Kidney (tissue), 14 donors: Measurements from ENCODE around the gene SH3TC2. TPM values are rescaled to one million over a fixed set of nuclear protein-coding genes. Genes with fewer than 3 reads are reported as not detected.

Experiments
- DNase-seq, 5 donors: peaks; one replicate each; pipeline ENCODE4 v3.0.0-alpha.2; 2013 to 2020
- FAIRE-seq: peaks from 2 replicates; lab custom pipeline; 2012; peaks lifted over from hg19 to GRCh38; lab: Jason Lieb, UNC
- H3K27ac ChIP-seq, 2 donors: one replicate each; pipeline ENCODE4 v1.7.0; 2013; ENCODE audit warnings: low read depth in 2 of 2, low read length in 2 of 2, inconsistent platforms in 1 of 2
- H3K27me3 ChIP-seq: one replicate; pipeline ENCODE4 v1.7.1; 2013; ENCODE audit warnings: low read length, inconsistent platforms; ENCODE audit not compliant: control insufficient read depth, insufficient read depth
- H3K36me3 ChIP-seq, 3 donors: one replicate each; pipeline versions ENCODE4 v1.7.0 to v1.7.1; 2013; ENCODE audit warnings: low read length in 3 of 3, control low read depth in 1 of 3, inconsistent platforms in 1 of 3; ENCODE audit not compliant: insufficient read depth in 3 of 3, control insufficient read depth in 2 of 3
- H3K4me1 ChIP-seq, 3 donors: one replicate each; pipeline versions ENCODE4 v1.7.0 to v1.7.1; 2013; ENCODE audit warnings: low read length in 3 of 3, inconsistent platforms in 1 of 3, low read depth in 1 of 3; ENCODE audit not compliant: control insufficient read depth in 2 of 3, insufficient read depth in 2 of 3
- H3K4me3 ChIP-seq, 3 donors: one replicate each; pipeline versions ENCODE4 v1.7.0 to v1.8.1; 2013; ENCODE audit warnings: low read length in 3 of 3, control low read depth in 1 of 3, inconsistent platforms in 1 of 3
- H3K9ac ChIP-seq, 3 donors: one replicate each; pipeline versions ENCODE4 v1.7.0 to v1.7.1; 2013; ENCODE audit warnings: low read length in 3 of 3, control low read depth in 1 of 3, inconsistent platforms in 1 of 3
- H3K9me3 ChIP-seq, 3 donors: one replicate each; pipeline versions ENCODE4 v1.7.0 to v1.7.1; 2013; ENCODE audit warnings: low read length in 3 of 3, control low read depth in 1 of 3, inconsistent platforms in 1 of 3; ENCODE audit not compliant: control insufficient read depth in 2 of 3, insufficient read depth in 1 of 3
- CTCF ChIP-seq: IDR thresholded peaks from 3 replicates; pipeline ENCODE4 v1.5.1; 2012; ENCODE audit warnings: mild to moderate bottlenecking, moderate library complexity, borderline replicate concordance; ENCODE audit not compliant: insufficient read depth; ENCODE audit errors: extremely low read depth
- intact Hi-C: fragments of 100-400 bp; cut with DNase I; formaldehyde crosslinking; loops from one replicate; pipeline ENCODE4 v1.11.1; 2022
- polyA plus RNA-seq: library from polyadenylated mRNA; stranded (reverse); fragments of 350-450 nt; fragmentation: Illumina TruSeq; extraction: RNeasy Lipid Tissue Mini Kit (QIAGEN cat#74804); gene quantifications from one replicate; pipeline ENCODE4 v1.2.3, GENCODE V29; 2014; ENCODE audit warnings: low read depth, low replicate concordance; ENCODE audit not compliant: insufficient read depth
- total RNA-seq: library from RNA; stranded (reverse); fragmentation: NEBNext Ultra II Directional; extraction: Animal tissue kit (Norgen Biotek cat#: 25700); gene quantifications from one replicate; pipeline ENCODE4 v1.2.1, GENCODE V29; 2021
- donor health status: control.
- donor health status: control.
- donor health status: control.
- donor health status: control.
- donor health status: control.
- donor health status: DM: yes; HTN: yes; CAD: no.
- donor health status: Normal renal cell carcinoma (clear cell type).

The SH3TC2 gene
- total and polyA plus RNA-seq, 2 donors from 2014 or later = 0.17 to 1.3 TPM

- H3K9me3 ChIP-seq = no peaks in the 10 kb centered on the region
- H3K9ac ChIP-seq = no peak overlapping the region
- intact Hi-C loops = no loop called here
- H3K27ac ChIP-seq = no peak overlapping the region
- FAIRE-seq = no peak
- H3K4me1 ChIP-seq = no peaks in the 10 kb centered on the region
- TF ChIP-seq CTCF = no peak
- H3K4me3 ChIP-seq = no peak overlapping the region
- no peaks in the 10 kb centered on the region for H3K36me3 ChIP-seq
- no peaks in the 10 kb centered on the region for H3K27me3 ChIP-seq
- DNase-seq = no peak
Observed at GRCh38 chr5:149011084-149011483, 51.8 kb downstream of the SH3TC2 start.

- H3K36me3 ChIP-seq = no peaks in the 10 kb centered on the region
- H3K27me3 ChIP-seq = no peaks in the 10 kb centered on the region
- no peak overlapping the region for H3K9ac ChIP-seq
- intact Hi-C loops = no loop called here
- no peak overlapping the region for H3K4me3 ChIP-seq
- no peaks in the 10 kb centered on the region for H3K4me1 ChIP-seq
- H3K9me3 ChIP-seq = no peaks in the 10 kb centered on the region
- FAIRE-seq = no peak
- TF ChIP-seq CTCF = no peak
- no peak for DNase-seq
- H3K27ac ChIP-seq = no peak overlapping the region
Observed at GRCh38 chr5:149007174-149007573, 55.7 kb downstream of the SH3TC2 start.

GRCh38 chr5:149006426-149006825 is 56.4 kb downstream of the SH3TC2 start:
- H3K27ac ChIP-seq = no peak overlapping the region
- no peak overlapping the region for H3K4me3 ChIP-seq
- H3K36me3 ChIP-seq = no peaks in the 10 kb centered on the region
- FAIRE-seq (no peak), DNase-seq (no peak)
- H3K27me3 ChIP-seq = no peaks in the 10 kb centered on the region
- H3K9ac ChIP-seq = no peak overlapping the region
- no peaks in the 10 kb centered on the region for H3K9me3 ChIP-seq
- no peak for TF ChIP-seq CTCF
- no peaks in the 10 kb centered on the region for H3K4me1 ChIP-seq
- intact Hi-C loops = no loop called here
